Measurements from ENCODE around the gene TMEM121.
A peak's percentile ranks its signal among the peaks of the same experiment; 100 is the strongest.

Gene TMEM121

GRCh38 chr14:105498430-105499255 is 27.7 kb upstream of the TMEM121 start:
- no peak for DNase-seq

GRCh38 chr14:105499256-105500035 is 26.9 kb upstream of the TMEM121 start:
- no peak for DNase-seq

GRCh38 chr14:105500036-105500725 is 26.2 kb upstream of the TMEM121 start:
- no peak for DNase-seq

- DNase-seq, result no peak
Measured at GRCh38 chr14:105500726-105501101, 25.7 kb upstream of the TMEM121 start.

GRCh38 chr14:105501504-105502291 is 24.7 kb upstream of the TMEM121 start:
- DNase-seq, result no peak

GRCh38 chr14:105502446-105503295 is 23.7 kb upstream of the TMEM121 start:
- DNase-seq, result no peak

DNA sequence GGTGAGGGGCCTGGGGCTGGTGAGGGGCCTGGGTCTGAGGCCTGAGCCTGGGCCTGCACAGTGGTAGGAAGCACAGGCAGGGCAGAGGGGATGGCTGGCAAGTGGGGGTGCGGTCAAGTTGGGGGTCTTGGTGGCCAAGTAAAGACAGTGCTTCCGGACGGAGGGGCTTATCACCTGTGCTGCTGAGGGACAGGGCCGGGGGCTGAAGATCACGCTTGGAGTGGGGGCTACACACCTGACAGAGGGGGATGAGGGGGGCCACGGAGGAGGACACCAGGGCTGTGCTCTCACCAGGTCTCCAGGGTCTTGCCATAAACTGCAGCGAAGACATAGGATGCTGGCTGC is 23.1 kb upstream of the TMEM121 start:
- no peak for DNase-seq

DNA sequence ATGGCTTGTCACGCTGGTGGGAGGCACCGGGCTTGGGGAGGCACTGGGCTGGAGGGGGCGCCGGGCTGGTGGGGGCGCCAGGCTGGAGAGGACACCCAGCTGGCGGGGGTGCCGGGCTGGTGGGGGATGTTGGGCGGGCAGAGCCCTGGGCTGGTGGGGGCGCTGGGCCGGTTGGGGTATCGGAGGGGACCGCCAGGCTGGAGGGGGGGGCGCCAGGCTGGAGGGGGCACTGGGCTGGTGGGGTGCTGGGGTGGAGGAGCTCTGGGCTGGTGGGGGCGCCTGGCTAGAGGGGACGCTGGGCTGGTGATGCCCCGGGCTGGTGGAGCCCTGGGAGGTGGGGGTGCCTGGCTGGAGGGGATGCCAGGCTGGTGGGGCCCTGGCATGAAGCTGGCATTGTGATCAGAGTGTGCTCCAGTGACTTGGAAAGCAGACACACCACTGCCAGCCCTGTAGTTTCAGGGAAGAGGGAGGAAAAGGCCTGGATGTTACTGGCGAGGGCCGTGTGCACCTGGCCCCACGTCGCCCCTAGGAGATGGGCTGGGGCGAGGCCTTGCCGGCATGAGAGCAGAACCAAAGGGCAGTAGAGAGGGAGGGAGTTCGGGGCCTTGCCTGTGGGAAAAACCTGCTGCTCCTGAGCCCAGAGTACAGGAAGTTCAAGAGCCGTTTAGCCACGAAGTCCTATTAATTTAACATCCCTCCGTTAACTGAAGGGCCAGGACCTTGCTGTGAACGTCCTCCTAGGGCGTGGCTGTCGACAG is 22.3 kb upstream of the TMEM121 start:
- no peak for DNase-seq

- no peak for DNase-seq
Measured at GRCh38 chr14:105505101-105505500, 21.3 kb upstream of the TMEM121 start.

DNA sequence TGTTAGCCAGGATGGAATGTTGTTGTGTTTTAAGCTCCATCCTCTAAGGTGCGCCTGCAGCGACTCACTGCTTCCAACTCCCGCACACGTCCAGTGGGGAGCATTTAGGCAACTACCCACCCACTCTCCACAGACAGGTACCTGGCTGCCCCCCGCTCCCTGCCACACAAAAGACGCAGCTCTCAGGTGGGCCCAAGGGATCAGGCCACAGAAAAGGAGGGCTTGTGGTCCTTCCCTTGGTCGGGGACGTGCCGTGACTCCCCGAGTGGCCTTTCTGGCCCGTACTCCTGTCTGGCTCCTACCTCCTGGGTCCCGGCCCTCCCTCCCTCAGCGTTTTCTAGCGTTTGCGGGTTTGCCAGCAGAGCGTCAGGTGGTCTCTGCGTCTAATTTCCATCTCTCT is 19.1 kb upstream of the TMEM121 start:
- no peak for DNase-seq

DNA sequence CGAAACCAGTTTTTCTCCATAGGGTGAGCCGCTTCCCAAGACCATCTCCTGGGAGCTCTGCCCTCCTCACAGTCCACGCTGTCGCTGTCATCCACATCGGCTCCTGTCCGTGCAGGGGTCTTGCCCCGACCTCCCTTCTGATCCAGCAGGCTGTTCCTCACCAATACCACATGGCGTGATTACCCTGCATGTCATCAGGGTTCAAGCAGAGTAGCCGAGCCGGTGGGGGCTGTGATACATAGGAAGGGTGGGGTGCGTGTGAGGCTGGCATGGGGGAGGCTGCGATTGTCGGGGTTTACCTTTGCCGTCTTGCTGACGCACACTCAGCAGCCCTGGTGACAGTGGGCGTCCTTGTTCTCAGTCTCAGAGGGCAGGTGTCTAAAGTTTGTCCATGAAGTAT is 18.3 kb upstream of the TMEM121 start:
- no peak for DNase-seq

DNA sequence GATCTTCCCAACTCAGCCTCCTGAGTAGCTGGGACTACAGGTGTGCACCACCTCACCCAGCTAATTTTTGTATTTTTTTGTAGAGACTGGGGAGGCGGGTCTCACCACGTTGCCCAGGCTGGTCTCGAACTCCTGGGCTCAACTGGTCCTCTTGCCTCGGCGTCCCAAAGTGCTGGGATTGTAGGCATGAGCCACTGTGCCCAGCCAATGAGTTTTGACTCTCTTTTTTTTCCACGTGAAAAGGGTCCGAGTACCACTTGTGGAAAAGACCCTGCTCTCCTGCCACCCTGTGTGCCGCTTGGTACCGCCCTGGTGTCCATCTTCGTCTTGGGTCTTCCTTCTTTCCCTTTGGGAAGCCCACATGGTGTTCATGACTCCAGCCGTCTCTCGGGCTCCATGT is 17.8 kb upstream of the TMEM121 start:
- DNase-seq, result no peak

- no peak for DNase-seq
Measured at GRCh38 chr14:105517096-105517495, 9.3 kb upstream of the TMEM121 start.

- DNase-seq, result no peak
Measured at GRCh38 chr14:105519946-105520698, 6.3 kb upstream of the TMEM121 start.

GRCh38 chr14:105525326-105525725 is 1.1 kb upstream of the TMEM121 start:
- DNase-seq, result no peak

DNA sequence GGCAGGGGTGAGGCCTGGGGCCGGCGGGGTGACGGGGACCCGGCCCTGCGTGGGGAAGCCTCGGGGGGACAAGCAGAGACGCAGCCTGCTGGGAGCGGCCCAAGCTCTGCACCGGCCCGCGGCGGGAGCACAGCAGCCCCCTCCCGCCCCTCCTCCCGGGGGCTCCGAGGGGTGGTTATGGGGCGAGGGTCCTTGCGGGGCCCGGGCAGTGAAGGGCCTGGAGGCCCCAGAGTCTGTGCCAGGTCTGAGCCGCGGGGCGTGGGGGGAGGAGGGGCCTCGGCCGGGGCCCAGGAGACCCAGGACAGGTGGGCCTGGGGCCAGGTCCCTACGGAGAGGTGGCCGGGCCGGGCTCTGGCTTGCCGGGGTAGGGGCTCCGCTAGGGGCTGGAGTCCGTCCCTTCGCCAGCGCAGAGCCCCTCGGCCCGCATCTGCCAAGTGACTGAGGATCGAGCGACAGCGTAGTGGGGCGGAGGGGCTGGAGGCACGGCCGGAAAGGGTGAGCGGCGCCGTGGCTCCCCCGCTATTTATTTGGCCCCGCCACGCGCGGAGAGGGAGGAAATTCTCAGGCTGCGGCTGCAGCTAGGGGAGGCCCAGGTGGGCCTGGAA is 495 bp downstream of the TMEM121 start:
- DNase-seq, result no peak

GRCh38 chr14:105527381-105527825 is 1.0 kb downstream of the TMEM121 start:
- no peak for DNase-seq

GRCh38 chr14:105527826-105528585 is 1.6 kb downstream of the TMEM121 start:
- DNase-seq, result peak; percentile 38

Data from NCI-H2227 treated with DMSO at 0.1 percent for 48 hours (cell line).